A549 (cell line): ENCODE data around the gene ANKRD39. TPM values are rescaled to one million over a fixed set of nuclear protein-coding genes. Genes with fewer than 3 reads are reported as not detected.
"Not testable (repeated sequence)": the region's sequence is repeated elsewhere in the genome, so short reads cannot be mapped to it uniquely, and the experiment has no call there.

Source experiments
- ATAC-seq, 2 experiments: fragments of 200-7000 bp in 1 of 2; fragments of >200 bp in 1 of 2; cut with Nextera tagmentation in 1 of 2; cut with Tn5 transposase in 1 of 2; 3 replicates each; pipeline versions ENCODE4 v1.8.0 to v1.9.1; 2018 to 2020; ENCODE audit warnings: mild to moderate bottlenecking in 1 of 2, moderate library complexity in 1 of 2
- CTCF ChIA-PET: fragments of 300-600 bp; sonication (Branson Sonifier 250); formaldehyde crosslinking; extraction: SDS; loops from one replicate; lab custom pipeline; 2021; ENCODE audit warnings: antibody characterized with exemption, inconsistent platforms; lab: Yijun Ruan, JAX
- POLR2A ChIA-PET: fragments of 350-600 bp; formaldehyde crosslinking; extraction: SDS; loops from one replicate; lab custom pipeline; 2021; ENCODE audit warnings: antibody characterized with exemption, inconsistent platforms; lab: Yijun Ruan, JAX
- DNase-seq, 2 experiments: peaks; one replicate each; pipeline versions ENCODE4 v3.0.0 to v3.0.0-alpha.2; 2011 to 2016; ENCODE audit warnings: low read depth in 1 of 2, low spot score in 1 of 2
- FAIRE-seq: peaks from 2 replicates; lab custom pipeline; 2011; peaks lifted over from hg19 to GRCh38; lab: Jason Lieb, UNC
- H3K27ac ChIP-seq, 2 experiments: fragments of >200 bp; sonication (Bioruptor Twin); formaldehyde crosslinking; 3 replicates each; pipeline ENCODE4 v1.5.1; 2016 to 2017
- H3K4me1 ChIP-seq: fragments of >200 bp; sonication (Bioruptor Twin); formaldehyde crosslinking; 3 replicates; pipeline ENCODE4 v1.6.1; 2016
- H3K4me2 ChIP-seq: fragments of >200 bp; sonication (Bioruptor Twin); formaldehyde crosslinking; 3 replicates; pipeline ENCODE4 v1.6.1; 2016
- H3K4me3 ChIP-seq: fragments of >200 bp; sonication (Bioruptor Twin); formaldehyde crosslinking; 3 replicates; pipeline ENCODE4 v1.5.1; 2016
- H3K9me3 ChIP-seq: fragments of >200 bp; sonication (Bioruptor Twin); formaldehyde crosslinking; 3 replicates; pipeline ENCODE4 v1.6.1; 2016
- CHD2 ChIP-seq: fragments of 150-350 bp; IDR thresholded peaks from 2 replicates; pipeline ENCODE4 v1.6.1; 2014; ENCODE audit warnings: low read length; ENCODE audit not compliant: partially characterized antibody
- EHMT2 ChIP-seq: fragments of 200-600 bp; sonication (generic); IDR thresholded peaks from 2 replicates; pipeline ENCODE4 v1.6.1; 2016; ENCODE audit warnings: antibody characterized with exemption, low read depth, mild to moderate bottlenecking, moderate library complexity
- GATA3 ChIP-seq: IDR thresholded peaks from 2 replicates; pipeline ENCODE4 v1.6.1; 2012; ENCODE audit warnings: borderline replicate concordance
- HEYL ChIP-seq: fragments of 250-450 bp; sonication (Bioruptor Pico); IDR thresholded peaks from 2 replicates; pipeline ENCODE4 v1.8.0; 2021; ENCODE audit warnings: mild to moderate bottlenecking, moderate library complexity
- HOXB5 ChIP-seq: fragments of 250-450 bp; sonication (Bioruptor Pico); IDR thresholded peaks from 2 replicates; pipeline ENCODE4 v1.5.0; 2020; ENCODE audit warnings: mild to moderate bottlenecking, moderate library complexity
- MAFK ChIP-seq: fragments of 450-650 bp; IDR thresholded peaks from 2 replicates; pipeline ENCODE4 v1.6.1; 2014; ENCODE audit not compliant: partially characterized antibody
- NPAS2 ChIP-seq: fragments of 250-450 bp; sonication (Bioruptor Pico); IDR thresholded peaks from 2 replicates; pipeline ENCODE4 v1.8.0; 2022; ENCODE audit warnings: mild to moderate bottlenecking, moderate library complexity, borderline replicate concordance
- PHF8 ChIP-seq: fragments of 200-600 bp; sonication (generic); IDR thresholded peaks from 2 replicates; pipeline ENCODE4 v1.6.1; 2016; ENCODE audit warnings: low read depth, mild to moderate bottlenecking, antibody characterized with exemption, moderate library complexity, borderline replicate concordance
- WGBS: methylation state at CpG from one replicate; pipeline ENCODE4 v1.1.6; 2017; ENCODE audit errors: missing lambda C conversion rate; 5-methylcytosine and 5-hydroxymethylcytosine counted together
- polyA plus RNA-seq, 4 experiments: library from polyadenylated mRNA; depleted of rRNA in 3 of 4; stranded (reverse); fragments of >200 nt; fragmentation: RNase III in 1 of 4; extraction: RNeasy Plus Mini Kit Qiagen cat#74134 plus additional on column Dnase treatment in 1 of 4; gene quantifications; 2 replicates in 3 of 4; 3 replicates in 1 of 4; pipeline ENCODE4 v1.2.3, GENCODE V29; 2011 to 2017
- TF ChIP-seq, protein P1 (sequence below): fragments of >200 bp; sonication (Bioruptor Twin); formaldehyde crosslinking; IDR thresholded peaks from 3 replicates; pipeline ENCODE4 v1.5.1; 2016
- TF ChIP-seq, protein P2 (sequence below): IDR thresholded peaks from 2 replicates; pipeline ENCODE4 v1.6.1; 2012
- TF ChIP-seq, protein P3 (sequence below): IDR thresholded peaks from 2 replicates; pipeline ENCODE4 v1.6.1; 2012
- TF ChIP-seq, protein P4 (sequence below): fragments of 200-600 bp; sonication (generic); IDR thresholded peaks from 2 replicates; pipeline ENCODE4 v1.6.1; 2016; ENCODE audit warnings: antibody characterized with exemption, mild to moderate bottlenecking, moderate library complexity

The ANKRD39 gene
- polyA plus RNA-seq, 2 of the 4 experiments (the other 2 are of a cell fraction): 6.3 to 16.4 TPM

DNA sequence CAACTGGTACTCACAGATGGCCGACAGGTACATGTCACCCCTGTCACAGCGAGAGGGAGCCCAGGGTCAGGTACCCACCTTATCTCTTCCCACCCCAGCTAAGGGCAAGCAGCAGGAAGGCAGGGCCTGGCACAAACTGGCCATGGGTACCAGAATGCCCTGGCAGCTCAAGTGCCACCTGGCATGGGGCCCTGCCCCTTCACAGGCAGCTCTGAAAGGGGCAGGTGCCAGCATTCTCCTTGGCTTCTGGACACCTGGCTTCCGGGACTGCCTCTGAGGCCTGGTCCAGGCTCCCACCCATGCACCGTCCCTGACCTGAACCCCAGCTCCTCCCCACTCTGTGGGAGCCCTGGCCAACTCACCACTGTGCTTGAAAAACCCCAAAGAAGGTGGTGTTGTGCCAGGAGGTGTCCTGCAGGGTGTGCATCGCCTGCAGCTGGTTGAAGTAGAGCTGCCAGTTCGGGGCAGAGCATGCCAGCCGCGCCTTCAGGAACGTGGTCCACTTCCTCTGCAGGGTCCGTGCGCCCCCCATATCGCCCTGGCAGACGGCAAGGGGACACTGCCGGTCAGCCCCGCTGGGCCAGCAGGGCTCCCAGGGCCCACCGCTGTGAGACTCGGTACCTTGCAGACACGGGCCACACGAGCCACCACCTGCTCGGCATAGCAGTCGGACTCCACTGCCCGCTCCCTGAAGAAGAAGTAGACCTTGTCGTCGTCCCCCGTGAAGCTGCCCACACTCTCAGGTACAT, 6.7 kb upstream of the ANKRD39 start:
- Histone ChIP-seq H3K9me3 (no peaks in the 10 kb centered on the region), H3K27ac (no peak overlapping the region), H3K4me1 (peaks cover 30% of the 10 kb centered on the region), H3K4me3 (no peak overlapping the region), H3K4me2 (no peak overlapping the region)
- 91% methylated on average over 25 of the region's 25 CpGs for WGBS
- ChIA-PET POLR2A (no interaction called here), CTCF (interaction anchor here (0.6 to 5.7 kb wide), 5 partner anchors 64 to 443 kb away, joined by 3 to 44 read pairs (median 6); partner anchors contain the start of gene ANKRD36)
- TF ChIP-seq, protein P1, sequence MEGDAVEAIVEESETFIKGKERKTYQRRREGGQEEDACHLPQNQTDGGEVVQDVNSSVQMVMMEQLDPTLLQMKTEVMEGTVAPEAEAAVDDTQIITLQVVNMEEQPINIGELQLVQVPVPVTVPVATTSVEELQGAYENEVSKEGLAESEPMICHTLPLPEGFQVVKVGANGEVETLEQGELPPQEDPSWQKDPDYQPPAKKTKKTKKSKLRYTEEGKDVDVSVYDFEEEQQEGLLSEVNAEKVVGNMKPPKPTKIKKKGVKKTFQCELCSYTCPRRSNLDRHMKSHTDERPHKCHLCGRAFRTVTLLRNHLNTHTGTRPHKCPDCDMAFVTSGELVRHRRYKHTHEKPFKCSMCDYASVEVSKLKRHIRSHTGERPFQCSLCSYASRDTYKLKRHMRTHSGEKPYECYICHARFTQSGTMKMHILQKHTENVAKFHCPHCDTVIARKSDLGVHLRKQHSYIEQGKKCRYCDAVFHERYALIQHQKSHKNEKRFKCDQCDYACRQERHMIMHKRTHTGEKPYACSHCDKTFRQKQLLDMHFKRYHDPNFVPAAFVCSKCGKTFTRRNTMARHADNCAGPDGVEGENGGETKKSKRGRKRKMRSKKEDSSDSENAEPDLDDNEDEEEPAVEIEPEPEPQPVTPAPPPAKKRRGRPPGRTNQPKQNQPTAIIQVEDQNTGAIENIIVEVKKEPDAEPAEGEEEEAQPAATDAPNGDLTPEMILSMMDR: no peak
- no peak for TF ChIP-seq MAFK
- TF ChIP-seq, protein P2, sequence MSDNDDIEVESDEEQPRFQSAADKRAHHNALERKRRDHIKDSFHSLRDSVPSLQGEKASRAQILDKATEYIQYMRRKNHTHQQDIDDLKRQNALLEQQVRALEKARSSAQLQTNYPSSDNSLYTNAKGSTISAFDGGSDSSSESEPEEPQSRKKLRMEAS: no peak
- no peak for ATAC-seq
- no peak for DNase-seq
- FAIRE-seq: no peak

DNA sequence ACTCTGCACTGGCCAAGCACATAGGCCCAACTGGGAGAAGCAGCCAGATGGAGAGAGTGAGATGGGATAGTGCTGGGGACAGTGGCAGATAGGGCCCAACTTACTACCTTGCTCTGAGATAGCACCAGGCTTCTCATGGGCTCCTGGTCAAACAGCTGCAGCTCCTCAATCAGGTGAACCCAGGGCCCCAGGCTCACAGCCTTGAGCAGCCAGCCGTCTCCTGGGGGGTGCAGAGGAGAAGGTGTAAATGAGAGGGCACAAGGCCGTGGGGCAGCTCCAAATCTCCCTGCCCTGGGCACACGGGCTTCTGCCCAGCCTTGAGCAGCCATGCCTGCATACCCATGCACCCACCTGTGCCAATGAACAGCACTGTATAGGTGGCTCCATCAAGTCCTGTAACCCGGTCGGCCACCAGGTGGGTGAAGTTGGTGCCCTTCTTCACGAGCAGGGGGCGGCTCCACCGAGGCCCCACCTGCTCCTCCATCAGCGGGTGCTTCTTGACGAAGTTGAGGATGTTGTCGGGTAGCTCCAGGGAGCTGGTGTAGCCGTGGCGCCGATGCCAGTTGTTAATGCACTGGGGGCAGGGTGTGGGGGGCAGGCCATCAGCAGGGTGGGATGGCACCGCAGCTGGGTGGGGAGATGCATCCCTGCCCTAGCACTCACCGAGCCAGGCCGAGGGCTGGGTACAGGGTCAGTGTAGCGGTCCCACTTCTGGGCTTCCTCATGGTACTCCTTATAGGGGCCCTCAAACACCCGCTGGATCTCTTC, 5.9 kb upstream of the ANKRD39 start:
- Histone ChIP-seq H3K4me2 (no peak overlapping the region), H3K27ac (no peak overlapping the region), H3K4me1 (peaks cover 36% of the 10 kb centered on the region), H3K9me3 (no peaks in the 10 kb centered on the region), H3K4me3 (no peak overlapping the region)
- no peak for TF ChIP-seq HOXB5 (CRISPR knock-in tag)
- TF ChIP-seq NPAS2 (CRISPR knock-in tag): no peak
- TF ChIP-seq, protein P3, sequence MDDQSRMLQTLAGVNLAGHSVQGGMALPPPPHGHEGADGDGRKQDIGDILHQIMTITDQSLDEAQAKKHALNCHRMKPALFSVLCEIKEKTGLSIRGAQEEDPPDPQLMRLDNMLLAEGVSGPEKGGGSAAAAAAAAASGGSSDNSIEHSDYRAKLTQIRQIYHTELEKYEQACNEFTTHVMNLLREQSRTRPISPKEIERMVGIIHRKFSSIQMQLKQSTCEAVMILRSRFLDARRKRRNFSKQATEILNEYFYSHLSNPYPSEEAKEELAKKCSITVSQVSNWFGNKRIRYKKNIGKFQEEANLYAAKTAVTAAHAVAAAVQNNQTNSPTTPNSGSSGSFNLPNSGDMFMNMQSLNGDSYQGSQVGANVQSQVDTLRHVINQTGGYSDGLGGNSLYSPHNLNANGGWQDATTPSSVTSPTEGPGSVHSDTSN: no peak
- no peak for TF ChIP-seq CHD2
- TF ChIP-seq, protein P4, sequence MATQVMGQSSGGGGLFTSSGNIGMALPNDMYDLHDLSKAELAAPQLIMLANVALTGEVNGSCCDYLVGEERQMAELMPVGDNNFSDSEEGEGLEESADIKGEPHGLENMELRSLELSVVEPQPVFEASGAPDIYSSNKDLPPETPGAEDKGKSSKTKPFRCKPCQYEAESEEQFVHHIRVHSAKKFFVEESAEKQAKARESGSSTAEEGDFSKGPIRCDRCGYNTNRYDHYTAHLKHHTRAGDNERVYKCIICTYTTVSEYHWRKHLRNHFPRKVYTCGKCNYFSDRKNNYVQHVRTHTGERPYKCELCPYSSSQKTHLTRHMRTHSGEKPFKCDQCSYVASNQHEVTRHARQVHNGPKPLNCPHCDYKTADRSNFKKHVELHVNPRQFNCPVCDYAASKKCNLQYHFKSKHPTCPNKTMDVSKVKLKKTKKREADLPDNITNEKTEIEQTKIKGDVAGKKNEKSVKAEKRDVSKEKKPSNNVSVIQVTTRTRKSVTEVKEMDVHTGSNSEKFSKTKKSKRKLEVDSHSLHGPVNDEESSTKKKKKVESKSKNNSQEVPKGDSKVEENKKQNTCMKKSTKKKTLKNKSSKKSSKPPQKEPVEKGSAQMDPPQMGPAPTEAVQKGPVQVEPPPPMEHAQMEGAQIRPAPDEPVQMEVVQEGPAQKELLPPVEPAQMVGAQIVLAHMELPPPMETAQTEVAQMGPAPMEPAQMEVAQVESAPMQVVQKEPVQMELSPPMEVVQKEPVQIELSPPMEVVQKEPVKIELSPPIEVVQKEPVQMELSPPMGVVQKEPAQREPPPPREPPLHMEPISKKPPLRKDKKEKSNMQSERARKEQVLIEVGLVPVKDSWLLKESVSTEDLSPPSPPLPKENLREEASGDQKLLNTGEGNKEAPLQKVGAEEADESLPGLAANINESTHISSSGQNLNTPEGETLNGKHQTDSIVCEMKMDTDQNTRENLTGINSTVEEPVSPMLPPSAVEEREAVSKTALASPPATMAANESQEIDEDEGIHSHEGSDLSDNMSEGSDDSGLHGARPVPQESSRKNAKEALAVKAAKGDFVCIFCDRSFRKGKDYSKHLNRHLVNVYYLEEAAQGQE: no peak
- no peak for TF ChIP-seq EHMT2
- TF ChIP-seq GATA3: no peak
- TF ChIP-seq PHF8: no peak
- no peak for TF ChIP-seq HEYL (CRISPR knock-in tag)
- DNase-seq (no peak), FAIRE-seq (no peak), ATAC-seq (no peak)
- ChIA-PET CTCF (interaction anchor here (1.0 to 5.7 kb wide), 4 partner anchors 63 to 248 kb away, joined by 3 to 44 read pairs (median 6); partner anchors contain the start of gene ANKRD36), POLR2A (no interaction called here)
- 94% methylated on average over 7 of the region's 19 CpGs for WGBS

DNA sequence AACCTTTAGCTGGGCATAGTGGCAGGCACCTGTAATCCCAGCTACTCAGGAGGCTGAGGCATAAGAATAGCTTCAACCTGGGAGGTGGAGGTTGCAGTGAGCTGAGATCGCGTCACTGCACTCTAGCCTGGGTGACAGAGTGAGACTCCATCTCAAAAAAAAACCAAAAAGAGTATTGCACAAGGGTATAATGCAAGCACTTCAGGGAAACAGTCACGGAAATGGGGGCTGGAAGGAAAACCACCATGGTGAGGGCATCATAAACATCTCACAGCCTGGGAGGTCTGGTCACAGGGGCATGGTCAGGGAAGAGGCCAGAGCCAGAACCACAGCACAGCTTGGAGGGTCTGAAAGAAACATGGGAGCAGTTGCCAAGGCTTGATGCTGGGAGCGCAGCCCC, 5.2 kb upstream of the ANKRD39 start:
- H3K4me3 ChIP-seq, FAIRE-seq, POLR2A ChIA-PET, ATAC-seq, H3K4me2 ChIP-seq, H3K9me3 ChIP-seq, DNase-seq, H3K27ac ChIP-seq: not testable (repeated sequence)
- 96% methylated on average over 4 of the region's 4 CpGs for WGBS
- CTCF ChIA-PET: interaction anchor here (0.7 to 5.7 kb wide), 3 partner anchors 87 to 250 kb away, joined by 3 to 44 read pairs (median 6); partner anchors contain the start of gene ANKRD36
- peaks cover 36% of the 10 kb centered on the region for H3K4me1 ChIP-seq
